HepG2 (cell line): Measurements from ENCODE around the gene ANKS3. TPM values are rescaled to one million over a fixed set of nuclear protein-coding genes. Genes with fewer than 3 reads are reported as not detected.
A peak's percentile ranks its signal among the peaks of the same experiment; 100 is the strongest.

Source experiments
- AKAP8 ChIP-seq: sonication (generic); formaldehyde crosslinking; IDR thresholded peaks from 2 replicates; pipeline ENCODE4 v1.5.1; 2020; ENCODE audit warnings: mild to moderate bottlenecking, missing genetic modification reagents
- HES4 ChIP-seq: sonication (generic); formaldehyde crosslinking; IDR thresholded peaks from 2 replicates; pipeline ENCODE4 v1.9.0; 2021; ENCODE audit warnings: mild to moderate bottlenecking, missing genetic modification reagents, borderline replicate concordance
- NR2C2 ChIP-seq: sonication (generic); formaldehyde crosslinking; IDR thresholded peaks from 2 replicates; pipeline ENCODE4 v1.4.0; 2020; ENCODE audit warnings: missing genetic modification reagents, mild to moderate bottlenecking, moderate library complexity, borderline replicate concordance
- PLRG1 ChIP-seq: fragments of 450-650 bp; conservative IDR thresholded peaks from 2 replicates; pipeline ENCODE4 v1.6.1; 2016
- SMAD1 ChIP-seq: sonication (generic); formaldehyde crosslinking; IDR thresholded peaks from 2 replicates; pipeline ENCODE4 v1.4.0; 2020; ENCODE audit warnings: missing genetic modification reagents, low read depth, mild to moderate bottlenecking, borderline replicate concordance
- ZNF264 ChIP-seq: sonication (generic); formaldehyde crosslinking; IDR thresholded peaks from 2 replicates; pipeline ENCODE4 v1.4.0; 2020; ENCODE audit warnings: missing genetic modification reagents
- ZNF441 ChIP-seq: sonication (generic); formaldehyde crosslinking; IDR thresholded peaks from 2 replicates; pipeline ENCODE4 v1.7.0; 2021; ENCODE audit warnings: missing genetic modification reagents, borderline replicate concordance
- ZNF530 ChIP-seq: sonication (generic); formaldehyde crosslinking; IDR thresholded peaks from 2 replicates; pipeline ENCODE4 v1.5.0; 2020; ENCODE audit warnings: low read depth, mild to moderate bottlenecking, missing genetic modification reagents
- ZSCAN29 ChIP-seq: sonication (generic); formaldehyde crosslinking; conservative IDR thresholded peaks from 2 replicates; pipeline ENCODE4 v1.4.0; 2020; ENCODE audit warnings: mild to moderate bottlenecking, missing genetic modification reagents
- ZSCAN31 ChIP-seq: sonication (generic); formaldehyde crosslinking; IDR thresholded peaks from 2 replicates; pipeline ENCODE4 v1.5.0; 2020; ENCODE audit warnings: low read depth, mild to moderate bottlenecking, missing genetic modification reagents
- polyA plus RNA-seq, 8 experiments: library from polyadenylated mRNA; depleted of rRNA in 3 of 8; stranded (reverse) in 7 of 8; unstranded in 1 of 8; fragments of >200 nt; fragmentation: Illumina TruSeq in 4 of 8; extraction: Trizol in 4 of 8; gene quantifications; 2 replicates each; pipeline versions ENCODE4 v1.2.1 to v1.2.3, GENCODE V29; 2011 to 2016; ENCODE audit warnings: low read depth in 4 of 8, missing spikeins in 1 of 8, mixed read lengths in 1 of 8; ENCODE audit not compliant: insufficient read depth in 1 of 8
- total RNA-seq, 5 experiments: library from RNA; depleted of rRNA; stranded (reverse); fragments of >200 nt; fragmentation: Illumina TruSeq; extraction: Trizol; gene quantifications; 2 replicates each; pipeline ENCODE4 v1.2.3, GENCODE V29; 2016; ENCODE audit warnings: low read depth in 1 of 5
- TF ChIP-seq, protein P1 (sequence below): sonication (generic); formaldehyde crosslinking; IDR thresholded peaks from 2 replicates; pipeline ENCODE4 v1.9.0; 2021; ENCODE audit warnings: missing genetic modification reagents, mild to moderate bottlenecking, borderline replicate concordance
- TF ChIP-seq, protein P2 (sequence below): sonication (generic); formaldehyde crosslinking; IDR thresholded peaks from 2 replicates; pipeline ENCODE4 v1.9.0; 2021; ENCODE audit warnings: mild to moderate bottlenecking, missing genetic modification reagents
- TF ChIP-seq, protein P3 (sequence below): IDR thresholded peaks from 2 replicates; pipeline ENCODE4 v1.6.1; 2016; ENCODE audit warnings: low read depth, control low read depth
- TF ChIP-seq, protein P4 (sequence below): sonication (generic); formaldehyde crosslinking; IDR thresholded peaks from 2 replicates; pipeline ENCODE4 v1.4.0; 2020; ENCODE audit warnings: missing genetic modification reagents, low read depth, mild to moderate bottlenecking, borderline replicate concordance
- TF ChIP-seq, protein P5 (sequence below): sonication (generic); formaldehyde crosslinking; IDR thresholded peaks from 2 replicates; pipeline ENCODE4 v1.5.0; 2020; ENCODE audit warnings: missing genetic modification reagents

The ANKS3 gene
- total and polyA plus RNA-seq, 2 of the 13 experiments (the other 11 are each of a cell fraction or from before 2014, with no cell fraction given): 11.4 to 15.9 TPM

DNA sequence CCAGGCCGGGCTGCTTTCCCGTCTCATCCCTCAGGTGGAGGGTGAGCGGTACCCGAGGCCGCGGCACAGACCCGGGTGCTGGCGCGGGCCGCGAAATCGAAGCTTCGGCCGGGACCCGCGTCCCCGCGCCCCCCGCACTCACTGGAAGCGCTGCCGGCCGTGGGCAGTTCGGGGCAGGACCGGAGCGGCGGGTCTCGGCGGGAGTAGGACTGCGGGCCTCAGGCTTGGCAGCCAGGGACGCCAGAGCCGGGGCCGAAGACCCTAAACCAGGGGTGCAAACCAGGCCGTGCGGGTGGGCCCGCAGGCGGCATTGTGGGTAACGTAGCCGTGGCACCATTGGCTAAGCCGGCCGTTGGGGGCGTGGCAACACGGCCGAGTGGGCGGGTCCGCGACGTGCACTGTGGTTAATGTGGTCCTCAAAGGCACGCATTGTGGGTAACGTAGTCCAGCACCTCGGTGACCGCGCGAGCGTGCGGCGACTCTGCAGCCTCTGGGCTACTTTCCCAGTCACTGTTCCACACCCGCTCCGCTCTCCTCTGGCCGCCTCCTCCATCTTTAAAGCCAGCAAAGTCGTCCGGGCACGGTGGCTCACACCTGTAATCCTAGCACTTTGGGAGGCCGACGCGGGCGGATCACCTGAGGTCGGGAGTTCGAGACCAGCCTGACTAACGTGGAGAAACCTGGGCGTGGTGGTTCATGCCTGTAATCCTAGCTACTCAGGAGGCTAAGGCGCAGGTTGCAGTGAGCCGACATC is 33.0 kb upstream of the ANKS3 start, which contains the start of gene ZNF500 (continued):
- TF ChIP-seq, protein P1, sequence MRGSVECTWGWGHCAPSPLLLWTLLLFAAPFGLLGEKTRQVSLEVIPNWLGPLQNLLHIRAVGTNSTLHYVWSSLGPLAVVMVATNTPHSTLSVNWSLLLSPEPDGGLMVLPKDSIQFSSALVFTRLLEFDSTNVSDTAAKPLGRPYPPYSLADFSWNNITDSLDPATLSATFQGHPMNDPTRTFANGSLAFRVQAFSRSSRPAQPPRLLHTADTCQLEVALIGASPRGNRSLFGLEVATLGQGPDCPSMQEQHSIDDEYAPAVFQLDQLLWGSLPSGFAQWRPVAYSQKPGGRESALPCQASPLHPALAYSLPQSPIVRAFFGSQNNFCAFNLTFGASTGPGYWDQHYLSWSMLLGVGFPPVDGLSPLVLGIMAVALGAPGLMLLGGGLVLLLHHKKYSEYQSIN (CRISPR knock-in tag): no peak
- no peak for TF ChIP-seq PLRG1
- no peak for TF ChIP-seq ZNF264
- TF ChIP-seq HES4 (CRISPR knock-in tag): no peak; the same call in 1 of the 2 replicates
- peak; percentile 96 for TF ChIP-seq ZNF441 (CRISPR knock-in tag)
- peak; percentile 83 for TF ChIP-seq NR2C2 (CRISPR knock-in tag)
- TF ChIP-seq, protein P2, sequence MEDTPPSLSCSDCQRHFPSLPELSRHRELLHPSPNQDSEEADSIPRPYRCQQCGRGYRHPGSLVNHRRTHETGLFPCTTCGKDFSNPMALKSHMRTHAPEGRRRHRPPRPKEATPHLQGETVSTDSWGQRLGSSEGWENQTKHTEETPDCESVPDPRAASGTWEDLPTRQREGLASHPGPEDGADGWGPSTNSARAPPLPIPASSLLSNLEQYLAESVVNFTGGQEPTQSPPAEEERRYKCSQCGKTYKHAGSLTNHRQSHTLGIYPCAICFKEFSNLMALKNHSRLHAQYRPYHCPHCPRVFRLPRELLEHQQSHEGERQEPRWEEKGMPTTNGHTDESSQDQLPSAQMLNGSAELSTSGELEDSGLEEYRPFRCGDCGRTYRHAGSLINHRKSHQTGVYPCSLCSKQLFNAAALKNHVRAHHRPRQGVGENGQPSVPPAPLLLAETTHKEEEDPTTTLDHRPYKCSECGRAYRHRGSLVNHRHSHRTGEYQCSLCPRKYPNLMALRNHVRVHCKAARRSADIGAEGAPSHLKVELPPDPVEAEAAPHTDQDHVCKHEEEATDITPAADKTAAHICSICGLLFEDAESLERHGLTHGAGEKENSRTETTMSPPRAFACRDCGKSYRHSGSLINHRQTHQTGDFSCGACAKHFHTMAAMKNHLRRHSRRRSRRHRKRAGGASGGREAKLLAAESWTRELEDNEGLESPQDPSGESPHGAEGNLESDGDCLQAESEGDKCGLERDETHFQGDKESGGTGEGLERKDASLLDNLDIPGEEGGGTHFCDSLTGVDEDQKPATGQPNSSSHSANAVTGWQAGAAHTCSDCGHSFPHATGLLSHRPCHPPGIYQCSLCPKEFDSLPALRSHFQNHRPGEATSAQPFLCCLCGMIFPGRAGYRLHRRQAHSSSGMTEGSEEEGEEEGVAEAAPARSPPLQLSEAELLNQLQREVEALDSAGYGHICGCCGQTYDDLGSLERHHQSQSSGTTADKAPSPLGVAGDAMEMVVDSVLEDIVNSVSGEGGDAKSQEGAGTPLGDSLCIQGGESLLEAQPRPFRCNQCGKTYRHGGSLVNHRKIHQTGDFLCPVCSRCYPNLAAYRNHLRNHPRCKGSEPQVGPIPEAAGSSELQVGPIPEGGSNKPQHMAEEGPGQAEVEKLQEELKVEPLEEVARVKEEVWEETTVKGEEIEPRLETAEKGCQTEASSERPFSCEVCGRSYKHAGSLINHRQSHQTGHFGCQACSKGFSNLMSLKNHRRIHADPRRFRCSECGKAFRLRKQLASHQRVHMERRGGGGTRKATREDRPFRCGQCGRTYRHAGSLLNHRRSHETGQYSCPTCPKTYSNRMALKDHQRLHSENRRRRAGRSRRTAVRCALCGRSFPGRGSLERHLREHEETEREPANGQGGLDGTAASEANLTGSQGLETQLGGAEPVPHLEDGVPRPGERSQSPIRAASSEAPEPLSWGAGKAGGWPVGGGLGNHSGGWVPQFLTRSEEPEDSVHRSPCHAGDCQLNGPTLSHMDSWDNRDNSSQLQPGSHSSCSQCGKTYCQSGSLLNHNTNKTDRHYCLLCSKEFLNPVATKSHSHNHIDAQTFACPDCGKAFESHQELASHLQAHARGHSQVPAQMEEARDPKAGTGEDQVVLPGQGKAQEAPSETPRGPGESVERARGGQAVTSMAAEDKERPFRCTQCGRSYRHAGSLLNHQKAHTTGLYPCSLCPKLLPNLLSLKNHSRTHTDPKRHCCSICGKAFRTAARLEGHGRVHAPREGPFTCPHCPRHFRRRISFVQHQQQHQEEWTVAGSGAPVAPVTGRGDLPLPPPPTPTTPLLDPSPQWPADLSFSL (CRISPR knock-in tag): no peak
- TF ChIP-seq ZSCAN29 (CRISPR knock-in tag): no peak
- TF ChIP-seq ZNF530 (CRISPR knock-in tag): no peak
- TF ChIP-seq ZSCAN31 (CRISPR knock-in tag): peak; percentile 76; the same call in 1 of the 2 replicates
- TF ChIP-seq, protein P3, sequence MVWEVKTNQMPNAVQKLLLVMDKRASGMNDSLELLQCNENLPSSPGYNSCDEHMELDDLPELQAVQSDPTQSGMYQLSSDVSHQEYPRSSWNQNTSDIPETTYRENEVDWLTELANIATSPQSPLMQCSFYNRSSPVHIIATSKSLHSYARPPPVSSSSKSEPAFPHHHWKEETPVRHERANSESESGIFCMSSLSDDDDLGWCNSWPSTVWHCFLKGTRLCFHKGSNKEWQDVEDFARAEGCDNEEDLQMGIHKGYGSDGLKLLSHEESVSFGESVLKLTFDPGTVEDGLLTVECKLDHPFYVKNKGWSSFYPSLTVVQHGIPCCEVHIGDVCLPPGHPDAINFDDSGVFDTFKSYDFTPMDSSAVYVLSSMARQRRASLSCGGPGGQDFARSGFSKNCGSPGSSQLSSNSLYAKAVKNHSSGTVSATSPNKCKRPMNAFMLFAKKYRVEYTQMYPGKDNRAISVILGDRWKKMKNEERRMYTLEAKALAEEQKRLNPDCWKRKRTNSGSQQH (CRISPR knock-in tag): peak; percentile 84
- TF ChIP-seq, protein P4, sequence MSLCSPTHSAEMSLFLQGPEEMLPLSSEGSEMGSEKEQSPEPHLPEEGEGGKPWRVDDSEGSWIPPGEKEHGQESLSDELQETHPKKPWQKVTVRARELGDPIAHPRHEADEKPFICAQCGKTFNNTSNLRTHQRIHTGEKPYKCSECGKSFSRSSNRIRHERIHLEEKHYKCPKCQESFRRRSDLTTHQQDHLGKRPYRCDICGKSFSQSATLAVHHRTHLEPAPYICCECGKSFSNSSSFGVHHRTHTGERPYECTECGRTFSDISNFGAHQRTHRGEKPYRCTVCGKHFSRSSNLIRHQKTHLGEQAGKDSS (CRISPR knock-in tag): peak; percentile 22; the same call in 1 of the 2 replicates
- TF ChIP-seq SMAD1 (CRISPR knock-in tag): no peak
- 0 out of 2 replicates have a peak, but pooled peaks have one; percentile 66 for TF ChIP-seq AKAP8 (CRISPR knock-in tag)
- TF ChIP-seq, protein P5, sequence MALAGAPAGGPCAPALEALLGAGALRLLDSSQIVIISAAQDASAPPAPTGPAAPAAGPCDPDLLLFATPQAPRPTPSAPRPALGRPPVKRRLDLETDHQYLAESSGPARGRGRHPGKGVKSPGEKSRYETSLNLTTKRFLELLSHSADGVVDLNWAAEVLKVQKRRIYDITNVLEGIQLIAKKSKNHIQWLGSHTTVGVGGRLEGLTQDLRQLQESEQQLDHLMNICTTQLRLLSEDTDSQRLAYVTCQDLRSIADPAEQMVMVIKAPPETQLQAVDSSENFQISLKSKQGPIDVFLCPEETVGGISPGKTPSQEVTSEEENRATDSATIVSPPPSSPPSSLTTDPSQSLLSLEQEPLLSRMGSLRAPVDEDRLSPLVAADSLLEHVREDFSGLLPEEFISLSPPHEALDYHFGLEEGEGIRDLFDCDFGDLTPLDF: peak; percentile 35; the same call in 1 of the 2 replicates
